CD4-positive, alpha-beta memory T cell (primary cell): ENCODE results near the gene OAF. TPM values are rescaled to one million over a fixed set of nuclear protein-coding genes. Genes with fewer than 3 reads are reported as not detected.

Experiments used
- CTCF ChIA-PET: fragments of 350-600 bp; sonication (Branson Sonifier 250); formaldehyde crosslinking; loops from one replicate; lab custom pipeline; 2021; ENCODE audit warnings: inconsistent platforms; ENCODE audit not compliant: partially characterized antibody; lab: Charles Lee
- POLR2A ChIA-PET: fragments of 350-600 bp; sonication (Branson Sonifier 250); formaldehyde crosslinking; loops from one replicate; lab custom pipeline; 2021; ENCODE audit not compliant: partially characterized antibody; lab: Charles Lee
- DNase-seq, 5 donors: peaks; one replicate each; pipeline versions ENCODE4 v3.0.0 to v3.0.0-alpha.2; 2020 to 2022; ENCODE audit warnings: mixed read lengths in 1 of 5
- H3K27ac ChIP-seq: one replicate; pipeline ENCODE4 v1.7.0; 2013; ENCODE audit warnings: low read depth, low read length
- H3K27me3 ChIP-seq: 2 replicates; pipeline ENCODE4 v1.7.0; 2013; ENCODE audit warnings: mild to moderate bottlenecking, low read length, moderate library complexity; ENCODE audit not compliant: insufficient read depth
- H3K36me3 ChIP-seq: 2 replicates; pipeline ENCODE4 v1.7.0; 2013; ENCODE audit warnings: mild to moderate bottlenecking, low read length, moderate library complexity; ENCODE audit not compliant: insufficient read depth
- H3K4me1 ChIP-seq: 2 replicates; pipeline ENCODE4 v1.7.0; 2013; ENCODE audit warnings: mild to moderate bottlenecking, low read length, moderate library complexity; ENCODE audit not compliant: insufficient read depth
- H3K4me3 ChIP-seq, 2 donors: one replicate each; pipeline ENCODE4 v1.7.0; 2013; ENCODE audit warnings: low read length in 2 of 2, mild to moderate bottlenecking in 1 of 2
- H3K9me3 ChIP-seq, 2 donors: one replicate each; pipeline ENCODE4 v1.7.0; 2013; ENCODE audit warnings: low read length in 2 of 2, control low read depth in 1 of 2; ENCODE audit not compliant: control insufficient read depth in 1 of 2
- H3K27ac Mint-ChIP-seq, 7 donors: one replicate each; pipeline ENCODE4 v1.8.0; 2020 to 2021; ENCODE audit warnings: mixed read lengths in 7 of 7, mild to moderate bottlenecking in 6 of 7, inconsistent platforms in 3 of 7, moderate library complexity in 3 of 7
- H3K27me3 Mint-ChIP-seq, 2 donors: one replicate each; pipeline ENCODE4 v1.8.0; 2020 to 2021; ENCODE audit warnings: mixed read lengths in 2 of 2
- H3K36me3 Mint-ChIP-seq, 2 donors: one replicate each; pipeline ENCODE4 v1.8.0; 2020 to 2021; ENCODE audit warnings: mixed read lengths in 2 of 2, inconsistent platforms in 1 of 2, mild to moderate bottlenecking in 1 of 2
- H3K4me1 Mint-ChIP-seq, 4 donors: one replicate each; pipeline ENCODE4 v1.8.0; 2020 to 2021; ENCODE audit warnings: mixed read lengths in 4 of 4, mild to moderate bottlenecking in 1 of 4
- H3K4me3 Mint-ChIP-seq, 8 donors: one replicate each; pipeline ENCODE4 v1.8.0; 2020 to 2021; ENCODE audit warnings: mixed read lengths in 8 of 8, mild to moderate bottlenecking in 7 of 8, moderate library complexity in 6 of 8, inconsistent platforms in 3 of 8
- H3K9me3 Mint-ChIP-seq, 8 donors: one replicate each; pipeline ENCODE4 v1.8.0; 2020 to 2021; ENCODE audit warnings: mixed read lengths in 8 of 8, mild to moderate bottlenecking in 5 of 8, inconsistent platforms in 3 of 8, moderate library complexity in 1 of 8
- intact Hi-C: fragments of 100-400 bp; cut with micrococcal nuclease; formaldehyde crosslinking; loops from one replicate; pipeline ENCODE4 v1.15.1; 2023
- polyA plus RNA-seq, 2 donors: library from polyadenylated mRNA; unstranded; fragments of 300-500 nt; fragmentation: Illumina TruSeq; gene quantifications; one replicate each; pipeline ENCODE4 v1.2.3, GENCODE V29; 2021
- total RNA-seq, 2 experiments: library from RNA; stranded (reverse); gene quantifications; one replicate each; pipeline ENCODE4 v1.2.3, GENCODE V29; 2021

OAF gene
- total and polyA plus RNA-seq, 4 experiments from 2014 or later = 1.3 to 2.6 (median 1.7) TPM

- Histone ChIP-seq H3K27me3 (peaks cover 26% of the 10 kb centered on the region), H3K4me3 (no peak overlapping the region), H3K36me3 (no peaks in the 10 kb centered on the region), H3K27ac (no peak overlapping the region), H3K9me3 (no peaks in the 10 kb centered on the region), H3K4me1 (peaks cover 7% of the 10 kb centered on the region)
- no peak overlapping the region for H3K4me3 Mint-ChIP-seq
- intact Hi-C loops = loop anchor here (5.0 kb wide), 1 partner anchor 516 kb away; no protein-coding TSS in a partner anchor
- POLR2A ChIA-PET = no interaction called here
- CTCF ChIA-PET = interaction anchor here (1.0 to 1.6 kb wide), 3 partner anchors 9 to 56 kb away, joined by 3 to 5 read pairs (median 3); no protein-coding TSS in a partner anchor
- no peak overlapping the region for H3K27ac Mint-ChIP-seq
- H3K9me3 Mint-ChIP-seq = peaks cover 0 to 14% (median 6%) of the 10 kb centered on the region in 8 donors
- peaks cover 55 to 57% of the 10 kb centered on the region in 2 donors for H3K27me3 Mint-ChIP-seq
- no peak for DNase-seq
- peaks cover 0 to 7% (median 5%) of the 10 kb centered on the region in 4 donors for H3K4me1 Mint-ChIP-seq
- H3K36me3 Mint-ChIP-seq = no peaks in the 10 kb centered on the region
Observed at GRCh38 chr11:120170741-120171261, 40.0 kb upstream of the OAF start.

- POLR2A ChIA-PET = no interaction called here
Observed at GRCh38 chr11:120172054-120172911, 38.5 kb upstream of the OAF start.

GRCh38 chr11:120173019-120173705, 37.7 kb upstream of the OAF start:
- intact Hi-C loops = loop anchor here (5.0 kb wide), 1 partner anchor 514 kb away; no protein-coding TSS in a partner anchor
- no peaks in the 10 kb centered on the region for H3K36me3 Mint-ChIP-seq

More at GRCh38 chr11:120172054-120172911, 38.5 kb upstream of the OAF start:
- Histone ChIP-seq H3K4me3 (no peak overlapping the region), H3K9me3 (no peaks in the 10 kb centered on the region), H3K4me1 (peaks cover 7% of the 10 kb centered on the region), H3K36me3 (no peaks in the 10 kb centered on the region), H3K27ac (no peak overlapping the region), H3K27me3 (peaks cover 26% of the 10 kb centered on the region)
- Mint-ChIP-seq H3K36me3 (no peaks in the 10 kb centered on the region), H3K4me1 (peaks cover 0 to 7% (median 5%) of the 10 kb centered on the region in 4 donors), H3K27me3 (peaks cover 44 to 50% of the 10 kb centered on the region in 2 donors), H3K27ac (no peak overlapping the region), H3K4me3 (peak overlapping the region in 1 of 8 donors; percentile 21), H3K9me3 (peaks cover 0 to under 1% (median 0%) of the 10 kb centered on the region in 8 donors)
- CTCF ChIA-PET = interaction anchor here (3.1 kb wide), 1 partner anchor 58 kb away, joined by 9 read pairs; no protein-coding TSS in a partner anchor
- intact Hi-C loops = loop anchor here (5.0 kb wide), 1 partner anchor 515 kb away; no protein-coding TSS in a partner anchor
- peak in 4 of 5 donors; percentile 12 to 27 (median 22) for DNase-seq

DNA sequence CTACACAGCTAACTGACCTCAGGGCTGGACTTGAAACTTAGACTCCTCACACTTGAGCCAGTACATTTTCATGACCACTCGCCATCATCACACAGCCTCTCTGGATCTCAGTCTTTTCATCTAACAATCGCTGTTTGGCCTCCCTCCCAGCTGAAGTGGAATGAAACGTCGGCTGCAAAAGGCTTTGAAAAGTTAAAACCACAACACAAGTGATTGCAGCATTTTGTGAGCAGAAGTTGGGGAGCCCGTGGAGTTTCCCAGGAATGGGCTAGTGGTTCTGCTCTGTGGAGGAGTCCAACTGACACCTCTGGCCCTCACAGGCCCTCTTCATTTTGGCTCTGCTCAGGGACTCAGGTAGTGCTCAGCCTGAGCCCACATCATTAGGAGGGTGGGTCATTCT, 37.0 kb upstream of the OAF start:
- Histone ChIP-seq H3K4me1 (no peaks in the 10 kb centered on the region), H3K4me3 (no peak overlapping the region), H3K36me3 (no peaks in the 10 kb centered on the region), H3K9me3 (no peaks in the 10 kb centered on the region), H3K27ac (no peak overlapping the region), H3K27me3 (peaks cover 19% of the 10 kb centered on the region)
- H3K27ac Mint-ChIP-seq = no peak overlapping the region
- no peaks in the 10 kb centered on the region for H3K36me3 Mint-ChIP-seq
- ChIA-PET CTCF (interaction anchor here (1.4 to 3.1 kb wide), 2 partner anchors 56 to 161 kb away, joined by 4 to 9 read pairs; no protein-coding TSS in a partner anchor), POLR2A (no interaction called here)
- no peak for DNase-seq
- no peaks in the 10 kb centered on the region for H3K9me3 Mint-ChIP-seq
- H3K4me1 Mint-ChIP-seq = peaks cover 0 to 3% (median under 1%) of the 10 kb centered on the region in 4 donors
- peaks cover 31 to 39% of the 10 kb centered on the region in 2 donors for H3K27me3 Mint-ChIP-seq
- intact Hi-C loops = loop anchor here (5.0 kb wide), 1 partner anchor 513 kb away; no protein-coding TSS in a partner anchor
- H3K4me3 Mint-ChIP-seq = no peak overlapping the region

More at GRCh38 chr11:120173019-120173705, 37.7 kb upstream of the OAF start:
- Histone ChIP-seq H3K36me3 (no peaks in the 10 kb centered on the region), H3K9me3 (no peaks in the 10 kb centered on the region), H3K4me3 (no peak overlapping the region), H3K4me1 (peaks cover 6% of the 10 kb centered on the region), H3K27me3 (peaks cover 25% of the 10 kb centered on the region), H3K27ac (no peak overlapping the region)
- no peak for DNase-seq
- no peak overlapping the region for H3K4me3 Mint-ChIP-seq
- ChIA-PET POLR2A (no interaction called here), CTCF (interaction anchor here (3.1 kb wide), 1 partner anchor 57 kb away, joined by 9 read pairs; no protein-coding TSS in a partner anchor)
- H3K27ac Mint-ChIP-seq = no peak overlapping the region
- H3K4me1 Mint-ChIP-seq = peaks cover 0 to 7% (median 5%) of the 10 kb centered on the region in 4 donors
- peaks cover 36 to 44% of the 10 kb centered on the region in 2 donors for H3K27me3 Mint-ChIP-seq
- no peaks in the 10 kb centered on the region for H3K9me3 Mint-ChIP-seq

DNA sequence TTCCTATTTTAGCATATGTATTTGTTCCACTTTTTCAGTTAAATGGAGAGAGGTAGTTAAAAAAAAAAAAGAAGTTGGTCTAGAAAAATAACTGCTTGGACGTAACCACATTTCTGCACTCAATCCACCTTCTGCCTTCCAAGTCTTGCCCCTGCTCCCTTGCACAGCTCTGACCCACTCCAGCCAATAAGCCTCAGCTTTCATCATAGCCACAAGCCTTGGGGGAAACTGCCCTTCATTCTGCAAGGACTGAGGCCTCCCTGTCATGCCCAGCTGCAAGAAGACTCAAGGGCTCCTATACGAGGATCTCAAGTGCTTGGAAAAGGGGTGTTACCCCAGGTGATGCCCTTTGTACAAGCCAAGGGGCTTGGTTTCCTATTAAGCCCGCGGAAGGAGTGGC, 36.0 kb upstream of the OAF start:
- H3K9me3 Mint-ChIP-seq = no peaks in the 10 kb centered on the region
- Histone ChIP-seq H3K9me3 (no peaks in the 10 kb centered on the region), H3K4me3 (no peak overlapping the region), H3K27ac (no peak overlapping the region), H3K36me3 (no peaks in the 10 kb centered on the region), H3K27me3 (peaks cover 19% of the 10 kb centered on the region), H3K4me1 (no peaks in the 10 kb centered on the region)
- POLR2A ChIA-PET = no interaction called here
- intact Hi-C loops = loop anchor here (5.0 kb wide), 1 partner anchor 512 kb away; no protein-coding TSS in a partner anchor
- no peak for DNase-seq
- H3K4me3 Mint-ChIP-seq = no peak overlapping the region
- peaks cover 30 to 38% of the 10 kb centered on the region in 2 donors for H3K27me3 Mint-ChIP-seq
- CTCF ChIA-PET = interaction anchor here (1.2 to 1.4 kb wide), 2 partner anchors 16 to 160 kb away, joined by 3 to 4 read pairs; no protein-coding TSS in a partner anchor
- no peaks in the 10 kb centered on the region for H3K36me3 Mint-ChIP-seq
- no peak overlapping the region for H3K27ac Mint-ChIP-seq
- H3K4me1 Mint-ChIP-seq = no peaks in the 10 kb centered on the region

- Mint-ChIP-seq H3K4me1 (no peaks in the 10 kb centered on the region), H3K4me3 (no peak overlapping the region), H3K36me3 (no peaks in the 10 kb centered on the region), H3K9me3 (no peaks in the 10 kb centered on the region), H3K27ac (no peak overlapping the region), H3K27me3 (peaks cover 10 to 18% of the 10 kb centered on the region in 2 donors)
- ChIA-PET CTCF (interaction anchor here (1.4 to 2.6 kb wide), 3 partner anchors 8 to 124 kb away, joined by 3 to 12 read pairs (median 6); no protein-coding TSS in a partner anchor), POLR2A (no interaction called here)
- no peak overlapping the region for H3K4me3 ChIP-seq
- no peaks in the 10 kb centered on the region for H3K9me3 ChIP-seq
- no peaks in the 10 kb centered on the region for H3K27me3 ChIP-seq
- no peaks in the 10 kb centered on the region for H3K4me1 ChIP-seq
- intact Hi-C loops = no loop called here
- no peak overlapping the region for H3K27ac ChIP-seq
- no peak for DNase-seq
- no peaks in the 10 kb centered on the region for H3K36me3 ChIP-seq
Observed at GRCh38 chr11:120178561-120179056, 32.2 kb upstream of the OAF start.
